ENCODE results near the gene SUPT6H.

- no peak for TF ChIP-seq CTCF (IDR thresholded peaks at IDR 0.05; ENCODE audit: low read length)
- no peak for TF ChIP-seq EZH2 (IDR thresholded peaks at IDR 0.05; ENCODE audit: borderline replicate concordance, low read length)
Measured at GRCh38 chr17:28712705-28713415, 50.9 kb downstream of the SUPT6H start.

Measured in OCI-LY1 (cell line).